Measurements from ENCODE around the gene OR52E4.

Gene OR52E4

DNA sequence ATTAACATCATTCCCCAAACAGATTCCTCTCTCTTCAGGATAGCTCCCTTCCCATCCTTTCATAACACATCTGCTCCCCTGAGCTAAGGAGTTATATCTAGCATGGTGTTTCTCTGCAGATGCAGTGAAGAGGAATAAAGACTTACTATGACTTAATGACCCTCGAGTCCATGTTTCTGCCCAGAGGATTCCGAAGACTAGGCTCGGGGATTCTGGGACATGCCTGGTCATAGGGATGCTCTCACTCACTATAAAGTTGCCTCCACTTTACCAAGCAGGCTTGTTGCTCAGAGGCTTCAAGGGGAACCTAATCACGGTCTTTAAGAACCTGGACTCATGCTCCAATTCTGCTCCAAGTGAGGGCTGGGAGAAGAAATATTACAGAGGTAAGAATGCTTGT, at the start of gene OR52E4:
TSS of gene OR52E4 (plus strand) at position 301 of the 400 bp plus-strand sequence. CDS start 3,664 bp downstream, outside the sequence.
- peaks cover 4% of the 10 kb centered on the region for H3K27me3 Mint-ChIP-seq (ENCODE audit: low read depth)
- H3K27ac Mint-ChIP-seq = no peak within 1 kb of the TSS
- H3K36me3 Mint-ChIP-seq (ENCODE audit: low read depth) = no peaks in the 10 kb centered on the region
- no peaks in the 10 kb centered on the region for H3K4me1 Mint-ChIP-seq (ENCODE audit: low read depth)
- no peak within 1 kb of the TSS for H3K4me3 Mint-ChIP-seq
- no peaks in the 10 kb centered on the region for H3K9me3 Mint-ChIP-seq

DNA sequence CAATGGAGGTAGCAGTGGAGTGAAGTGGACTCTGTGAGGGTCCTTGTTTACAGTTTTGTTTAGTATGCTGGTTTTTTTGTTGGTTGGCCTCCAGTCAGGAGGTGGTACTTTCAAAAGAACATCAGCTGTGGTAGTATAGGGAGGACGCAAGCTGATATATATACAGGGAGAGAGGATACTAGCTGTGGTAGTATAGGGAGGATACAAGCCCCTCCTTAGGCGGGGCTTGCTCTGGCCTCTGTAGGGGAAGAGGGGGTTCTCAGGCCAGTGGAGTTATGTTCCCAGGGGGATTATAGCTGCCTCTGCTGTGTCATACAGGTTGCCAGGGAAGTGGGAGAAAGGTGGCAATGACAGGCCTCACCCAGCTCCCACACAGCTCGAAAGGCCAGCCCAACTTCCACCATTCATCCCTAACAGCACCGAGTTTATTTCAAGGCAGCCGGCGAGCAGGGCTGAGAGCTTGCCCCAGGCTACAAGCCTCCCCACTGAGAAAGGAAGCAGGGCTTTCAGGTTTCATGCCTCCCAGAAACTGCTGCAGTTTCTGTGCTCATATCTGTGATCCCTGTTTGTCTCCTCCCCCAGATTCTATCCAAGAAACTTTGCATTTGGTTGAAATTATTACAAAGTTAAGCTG, 49.1 kb upstream of the OR52E4 start:
- H3K27me3 Mint-ChIP-seq (ENCODE audit: low read depth) = peaks cover 8% of the 10 kb centered on the region
- H3K36me3 Mint-ChIP-seq (ENCODE audit: low read depth) = no peaks in the 10 kb centered on the region
- no peak overlapping the region for H3K27ac Mint-ChIP-seq
- H3K4me1 Mint-ChIP-seq (ENCODE audit: low read depth) = no peaks in the 10 kb centered on the region
- H3K9me3 Mint-ChIP-seq = no peaks in the 10 kb centered on the region
- no peak overlapping the region for H3K4me3 Mint-ChIP-seq

DNA sequence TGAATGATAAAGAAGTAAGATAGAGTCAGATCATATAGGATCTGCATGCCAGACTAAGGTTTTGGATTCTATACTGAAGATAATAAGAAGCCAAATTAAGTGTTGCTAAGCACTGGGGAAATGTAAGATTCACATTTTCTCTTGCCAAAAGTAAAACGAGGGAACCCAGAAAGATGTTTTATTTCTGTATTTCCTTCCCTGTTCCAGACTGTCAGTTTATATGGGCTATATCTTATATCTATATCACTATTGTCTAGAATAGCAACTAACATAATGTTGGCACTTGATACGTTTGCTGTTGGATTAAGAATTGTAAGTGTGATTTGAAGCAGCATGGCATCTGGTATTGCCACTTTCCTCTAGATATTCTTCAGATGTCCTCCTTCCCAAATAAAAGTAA, 47.0 kb upstream of the OR52E4 start:
- peaks cover 9% of the 10 kb centered on the region for H3K27me3 Mint-ChIP-seq (ENCODE audit: low read depth)
- no peaks in the 10 kb centered on the region for H3K36me3 Mint-ChIP-seq (ENCODE audit: low read depth)
- H3K4me1 Mint-ChIP-seq (ENCODE audit: low read depth) = no peaks in the 10 kb centered on the region
- H3K4me3 Mint-ChIP-seq = no peak overlapping the region
- H3K9me3 Mint-ChIP-seq = no peaks in the 10 kb centered on the region
- no peak overlapping the region for H3K27ac Mint-ChIP-seq

DNA sequence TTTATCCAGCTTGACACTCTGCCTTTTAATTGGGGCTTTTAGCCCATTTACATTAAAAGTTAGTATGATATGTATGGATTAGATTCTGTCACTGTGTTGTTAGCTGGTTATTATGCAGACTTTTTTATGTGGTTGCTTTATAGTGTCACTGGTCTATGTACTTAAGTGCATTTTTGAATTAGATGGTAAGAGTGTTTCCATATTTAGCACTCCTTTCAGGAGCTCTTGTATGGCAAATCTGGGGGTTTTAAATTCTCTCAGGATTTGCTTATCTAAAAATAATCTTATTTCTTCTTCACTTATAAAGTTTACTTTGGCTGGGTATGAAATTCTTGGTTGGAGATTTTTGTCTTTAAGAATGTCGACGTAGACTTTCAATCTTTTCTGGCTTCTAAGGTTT, 42.7 kb upstream of the OR52E4 start:
- Mint-ChIP-seq H3K36me3 (ENCODE audit: low read depth) (no peaks in the 10 kb centered on the region), H3K4me3 (no peak overlapping the region), H3K4me1 (ENCODE audit: low read depth) (no peaks in the 10 kb centered on the region), H3K9me3 (no peaks in the 10 kb centered on the region), H3K27me3 (ENCODE audit: low read depth) (peaks cover 6% of the 10 kb centered on the region), H3K27ac (no peak overlapping the region)

DNA sequence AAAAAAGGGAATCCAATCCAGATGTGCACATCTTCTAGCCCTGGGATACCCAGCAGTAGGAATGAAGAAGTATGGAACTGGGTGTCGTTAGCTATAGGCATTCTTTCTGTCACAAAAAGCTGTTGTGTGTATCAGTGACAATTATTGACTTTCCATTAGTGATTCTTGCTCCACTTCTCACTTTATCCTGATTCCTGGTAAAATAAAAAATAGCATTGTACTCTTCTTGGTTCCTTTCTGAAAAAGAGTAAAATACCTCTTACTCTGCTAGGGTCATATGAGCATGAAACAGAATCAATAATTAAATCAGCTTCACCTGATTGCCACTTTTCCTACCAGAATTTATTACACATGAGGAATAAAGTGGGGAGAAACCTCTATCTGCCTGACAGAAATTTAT, 38.6 kb upstream of the OR52E4 start, which contains the start of gene OR52E6:
TSS of gene OR52E6 (minus strand) at position 101 of the 400 bp plus-strand sequence. CDS start at position 101, 0 bp downstream.
- Mint-ChIP-seq H3K36me3 (ENCODE audit: low read depth) (no peaks in the 10 kb centered on the region), H3K4me1 (ENCODE audit: low read depth) (no peaks in the 10 kb centered on the region), H3K9me3 (no peaks in the 10 kb centered on the region), H3K27ac (no peak within 1 kb of the TSS), H3K4me3 (no peak within 1 kb of the TSS), H3K27me3 (ENCODE audit: low read depth) (peaks cover 6% of the 10 kb centered on the region)

DNA sequence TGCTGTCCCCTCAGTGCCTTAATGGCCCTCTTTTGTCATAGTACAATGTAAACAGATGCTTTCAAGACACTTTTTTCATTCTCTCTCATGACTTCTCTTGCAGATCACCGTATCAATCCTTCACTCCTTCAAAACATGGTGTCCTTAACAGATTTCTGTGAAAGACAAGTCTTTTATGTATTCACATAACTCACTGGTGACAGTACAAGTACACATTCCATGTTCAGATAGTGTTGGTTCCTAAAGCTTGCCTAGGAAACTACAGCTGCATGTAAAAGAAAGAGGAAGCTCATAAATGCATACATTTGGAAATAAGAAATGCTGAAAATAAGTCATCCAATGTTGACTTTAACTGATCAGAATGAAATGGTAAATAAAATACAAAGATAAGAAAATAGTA, 33.7 kb upstream of the OR52E4 start:
- Mint-ChIP-seq H3K4me3 (no peak overlapping the region), H3K27ac (no peak overlapping the region), H3K4me1 (ENCODE audit: low read depth) (no peaks in the 10 kb centered on the region), H3K27me3 (ENCODE audit: low read depth) (peaks cover 7% of the 10 kb centered on the region), H3K36me3 (ENCODE audit: low read depth) (no peaks in the 10 kb centered on the region), H3K9me3 (no peaks in the 10 kb centered on the region)

DNA sequence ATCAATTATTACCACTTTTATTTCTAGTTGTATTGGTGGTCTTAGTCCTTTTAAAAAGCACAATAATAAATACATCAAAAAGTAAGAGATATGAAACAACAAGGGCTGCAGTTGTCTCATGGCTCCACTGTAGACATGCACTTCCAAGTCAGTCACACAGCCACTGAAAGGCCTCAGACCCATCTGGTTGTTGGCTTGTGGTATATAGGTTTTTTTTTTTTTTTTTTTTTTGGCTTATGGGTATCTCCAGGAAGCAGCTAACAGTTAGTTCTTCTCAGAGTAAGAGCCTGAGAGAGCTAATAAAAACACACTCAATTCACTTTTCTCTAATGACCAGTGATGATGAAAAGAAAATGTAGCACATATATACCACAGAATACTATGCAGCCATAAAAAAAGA, 32.7 kb upstream of the OR52E4 start:
- Mint-ChIP-seq H3K4me3 (no peak overlapping the region), H3K36me3 (ENCODE audit: low read depth) (no peaks in the 10 kb centered on the region), H3K27ac (no peak overlapping the region), H3K27me3 (ENCODE audit: low read depth) (peaks cover 10% of the 10 kb centered on the region), H3K9me3 (no peaks in the 10 kb centered on the region), H3K4me1 (ENCODE audit: low read depth) (no peaks in the 10 kb centered on the region)

DNA sequence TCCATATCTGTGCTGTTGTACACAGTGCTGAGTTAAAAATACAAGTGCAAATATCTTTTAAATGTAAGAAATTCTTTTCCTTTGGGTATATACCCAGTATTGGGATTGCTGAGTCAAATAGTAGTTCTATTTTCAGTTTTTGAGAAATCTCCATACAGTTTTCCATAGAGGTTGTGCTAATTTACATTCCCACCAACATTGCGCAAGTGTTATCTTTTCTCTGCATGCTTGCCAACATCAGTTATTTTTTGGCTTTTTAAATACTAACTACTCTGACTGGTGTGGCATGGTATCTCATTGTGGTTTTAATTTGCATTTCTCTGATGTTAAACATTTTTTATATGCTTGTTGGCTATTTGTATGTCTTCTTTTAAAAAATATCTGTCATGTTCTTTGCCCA, 29.4 kb upstream of the OR52E4 start:
- no peak overlapping the region for H3K4me3 Mint-ChIP-seq
- no peaks in the 10 kb centered on the region for H3K36me3 Mint-ChIP-seq (ENCODE audit: low read depth)
- H3K9me3 Mint-ChIP-seq = no peaks in the 10 kb centered on the region

DNA sequence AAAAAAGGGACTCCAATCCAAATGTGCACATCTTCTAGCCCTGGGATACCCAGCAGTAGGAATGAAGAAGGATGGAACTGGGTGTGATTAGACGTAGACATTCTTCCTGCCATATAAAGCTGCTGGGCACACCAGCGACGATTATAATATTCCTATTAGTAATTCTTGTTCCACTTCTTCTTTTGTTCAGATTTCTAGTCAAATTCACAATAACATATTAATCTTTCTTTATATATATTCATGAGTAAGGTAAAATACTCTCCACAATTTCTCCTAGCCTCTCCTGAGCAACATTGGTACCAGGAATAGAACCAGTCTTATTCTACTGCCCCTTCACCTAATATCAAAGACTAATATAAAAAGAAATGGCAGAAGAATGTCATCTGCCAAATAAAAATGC, 22.8 kb upstream of the OR52E4 start, which contains the start of gene OR52E8:
TSS of gene OR52E8 (minus strand) at position 101 of the 400 bp plus-strand sequence. CDS start at position 101, 0 bp downstream.
- H3K9me3 Mint-ChIP-seq = no peaks in the 10 kb centered on the region

More for the DNA sequence above, 29.4 kb upstream of the OR52E4 start:
- Mint-ChIP-seq H3K4me1 (ENCODE audit: low read depth) (no peaks in the 10 kb centered on the region), H3K27ac (no peak overlapping the region), H3K27me3 (ENCODE audit: low read depth) (peaks cover 10% of the 10 kb centered on the region)

DNA sequence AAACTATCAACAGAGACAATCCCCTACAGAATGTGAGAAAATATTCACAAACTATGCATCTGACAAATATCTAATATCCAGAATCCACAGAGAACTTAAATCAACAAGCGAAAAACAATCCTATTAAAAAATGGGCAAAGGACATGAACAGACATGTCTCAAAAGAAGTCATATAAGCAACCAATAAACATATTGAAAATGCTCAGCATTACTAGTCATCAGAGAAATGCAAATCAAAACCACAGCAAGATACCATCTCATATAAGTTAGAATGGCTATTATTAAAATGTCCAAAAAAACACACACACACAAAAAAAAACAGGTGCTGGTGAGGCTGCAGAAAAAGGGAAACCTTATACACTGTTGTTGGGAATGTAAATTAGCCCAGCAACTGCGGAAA, 14.6 kb upstream of the OR52E4 start:
- no peak overlapping the region for H3K27ac Mint-ChIP-seq
- H3K27me3 Mint-ChIP-seq (ENCODE audit: low read depth) = peaks cover 4% of the 10 kb centered on the region
- no peaks in the 10 kb centered on the region for H3K36me3 Mint-ChIP-seq (ENCODE audit: low read depth)
- no peaks in the 10 kb centered on the region for H3K4me1 Mint-ChIP-seq (ENCODE audit: low read depth)
- peaks cover 3% of the 10 kb centered on the region for H3K9me3 Mint-ChIP-seq
- H3K4me3 Mint-ChIP-seq = no peak overlapping the region

More for the DNA sequence above, 22.8 kb upstream of the OR52E4 start, which contains the start of gene OR52E8:
- peaks cover under 1% of the 10 kb centered on the region for H3K27me3 Mint-ChIP-seq (ENCODE audit: low read depth)
- H3K4me3 Mint-ChIP-seq = no peak within 1 kb of the TSS
- H3K27ac Mint-ChIP-seq = no peak within 1 kb of the TSS
- H3K4me1 Mint-ChIP-seq (ENCODE audit: low read depth) = no peaks in the 10 kb centered on the region
- no peaks in the 10 kb centered on the region for H3K36me3 Mint-ChIP-seq (ENCODE audit: low read depth)

DNA sequence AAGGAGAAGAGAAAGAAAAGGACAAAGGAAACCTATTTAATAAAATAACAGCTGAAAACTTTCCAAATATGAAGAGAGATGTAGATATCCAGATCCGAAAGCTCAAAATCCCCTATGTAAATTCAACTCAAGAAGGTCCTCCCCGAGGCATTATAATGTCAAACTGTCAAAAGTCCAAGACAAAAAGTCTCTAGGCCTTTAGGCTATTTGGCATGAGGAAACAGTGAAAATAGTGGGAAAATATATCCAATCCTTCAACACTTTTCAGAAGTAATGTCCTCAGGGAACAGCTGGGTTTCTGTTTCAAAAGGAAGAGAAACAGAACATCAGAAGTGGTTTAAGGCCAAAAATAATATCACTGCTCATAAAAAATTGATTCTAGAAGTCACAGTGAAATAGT, 1.9 kb upstream of the OR52E4 start:
- H3K27me3 Mint-ChIP-seq (ENCODE audit: low read depth) = peaks cover 4% of the 10 kb centered on the region
- H3K36me3 Mint-ChIP-seq (ENCODE audit: low read depth) = no peaks in the 10 kb centered on the region
- no peak overlapping the region for H3K27ac Mint-ChIP-seq
- no peaks in the 10 kb centered on the region for H3K9me3 Mint-ChIP-seq
- no peak overlapping the region for H3K4me3 Mint-ChIP-seq
- H3K4me1 Mint-ChIP-seq (ENCODE audit: low read depth) = no peaks in the 10 kb centered on the region

DNA sequence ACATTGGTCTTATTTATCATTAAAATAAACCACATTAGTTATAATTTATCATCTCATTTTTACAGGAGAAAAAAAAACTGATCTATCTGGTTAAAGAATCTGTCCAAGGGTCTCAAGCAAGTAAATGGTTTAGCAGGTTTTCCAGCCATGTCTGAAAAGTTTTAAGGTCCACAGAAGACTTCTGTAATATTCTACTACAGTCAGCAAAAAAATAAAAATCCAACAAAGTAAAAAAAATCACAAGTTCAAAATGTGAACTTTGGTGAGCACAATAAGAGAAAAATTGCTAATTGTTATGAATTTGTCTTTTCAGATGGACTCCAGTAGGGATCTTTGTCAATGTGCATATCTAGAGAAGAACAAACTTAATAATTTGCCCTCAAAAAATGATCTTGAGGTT, 1.3 kb downstream of the OR52E4 start:
- no peaks in the 10 kb centered on the region for H3K36me3 Mint-ChIP-seq (ENCODE audit: low read depth)
- no peak overlapping the region for H3K27ac Mint-ChIP-seq
- H3K27me3 Mint-ChIP-seq (ENCODE audit: low read depth) = peaks cover 4% of the 10 kb centered on the region
- H3K9me3 Mint-ChIP-seq = no peaks in the 10 kb centered on the region
- H3K4me3 Mint-ChIP-seq = no peak overlapping the region
- no peaks in the 10 kb centered on the region for H3K4me1 Mint-ChIP-seq (ENCODE audit: low read depth)

DNA sequence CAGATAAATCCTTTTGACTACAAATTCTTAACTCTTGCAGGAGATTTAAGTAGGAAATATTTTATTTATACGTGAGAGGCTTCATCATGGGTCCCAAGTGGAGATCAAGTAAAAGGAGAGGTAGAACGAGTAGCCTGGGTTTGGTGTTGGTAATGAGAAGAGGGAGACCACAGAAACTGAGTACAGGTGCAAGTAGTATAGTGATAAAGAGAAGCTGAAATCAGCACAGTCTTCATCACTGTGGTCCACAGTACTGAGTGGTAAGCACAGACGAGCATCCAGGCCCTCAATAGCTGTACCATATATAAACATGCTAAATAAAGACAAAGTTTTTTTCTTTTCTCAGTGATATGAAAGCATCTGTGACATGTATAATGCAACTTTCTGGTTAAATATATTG, 6.7 kb downstream of the OR52E4 start:
- Mint-ChIP-seq H3K4me1 (ENCODE audit: low read depth) (no peaks in the 10 kb centered on the region), H3K27me3 (ENCODE audit: low read depth) (no peaks in the 10 kb centered on the region), H3K9me3 (no peaks in the 10 kb centered on the region), H3K36me3 (ENCODE audit: low read depth) (no peaks in the 10 kb centered on the region), H3K27ac (no peak overlapping the region), H3K4me3 (no peak overlapping the region)

DNA sequence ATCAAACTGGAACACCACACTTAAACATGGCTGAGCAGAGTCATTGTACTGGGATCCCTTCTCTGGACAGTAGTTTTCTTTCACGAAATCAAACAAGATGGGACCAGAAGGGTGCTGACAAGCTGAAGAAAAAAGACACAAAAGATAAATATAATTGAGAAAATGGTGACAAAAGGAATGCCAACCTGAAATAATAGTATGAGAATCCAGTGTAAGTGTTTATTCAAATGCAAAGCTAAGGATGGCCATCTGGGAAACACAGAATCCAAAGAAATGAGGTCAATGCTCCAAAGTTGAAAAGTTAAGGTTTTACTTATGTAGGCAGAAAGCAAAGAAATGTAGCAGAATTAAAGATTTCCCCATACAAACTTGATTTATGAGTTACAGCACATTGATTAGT, 7.2 kb downstream of the OR52E4 start:
- H3K36me3 Mint-ChIP-seq (ENCODE audit: low read depth) = no peaks in the 10 kb centered on the region
- H3K4me3 Mint-ChIP-seq = no peak overlapping the region
- no peaks in the 10 kb centered on the region for H3K4me1 Mint-ChIP-seq (ENCODE audit: low read depth)
- H3K27ac Mint-ChIP-seq = no peak overlapping the region
- no peaks in the 10 kb centered on the region for H3K9me3 Mint-ChIP-seq
- no peaks in the 10 kb centered on the region for H3K27me3 Mint-ChIP-seq (ENCODE audit: low read depth)

DNA sequence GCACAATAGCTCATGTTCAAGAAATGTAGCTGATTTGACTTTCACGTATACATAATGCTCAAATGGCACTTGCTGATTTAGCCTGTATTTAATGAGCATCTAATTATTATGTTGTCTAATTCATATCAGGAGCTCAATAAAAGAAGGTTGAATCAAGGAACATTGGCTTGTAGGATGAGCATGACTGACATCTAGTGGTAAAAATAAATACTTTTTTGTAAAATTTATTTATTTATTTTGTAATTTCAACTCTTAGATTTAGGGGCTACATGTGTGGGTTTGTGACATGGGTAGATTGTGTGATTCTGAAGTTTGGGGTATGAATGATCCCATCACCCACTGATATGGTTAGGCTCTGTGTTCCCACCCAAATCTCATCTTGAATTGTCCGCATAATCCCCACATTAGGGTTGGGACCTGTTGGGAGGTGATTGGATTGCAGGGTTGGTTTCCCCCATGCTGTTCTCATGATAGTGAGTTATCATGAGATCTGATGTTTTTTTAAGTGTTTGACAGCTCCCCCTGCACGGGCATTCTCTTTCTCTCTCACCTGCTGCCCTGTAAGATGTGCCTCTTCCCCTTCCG, 10.9 kb downstream of the OR52E4 start:
- no peaks in the 10 kb centered on the region for H3K4me1 Mint-ChIP-seq (ENCODE audit: low read depth)
- H3K27ac Mint-ChIP-seq = no peak overlapping the region

More for the DNA sequence above, 10.9 kb downstream of the OR52E4 start:
- Mint-ChIP-seq H3K27me3 (ENCODE audit: low read depth) (no peaks in the 10 kb centered on the region), H3K36me3 (ENCODE audit: low read depth) (no peaks in the 10 kb centered on the region), H3K4me3 (no peak overlapping the region), H3K9me3 (no peaks in the 10 kb centered on the region)
